DMS79 treated with DMSO at 0.1 percent for 48 hours (cell line): ENCODE data around the gene SLC25A33.

Experiments
- DNase-seq: peaks from one replicate; lab custom pipeline; 2025; lab: John Stamatoyannopoulos, UW

The SLC25A33 gene

DNA sequence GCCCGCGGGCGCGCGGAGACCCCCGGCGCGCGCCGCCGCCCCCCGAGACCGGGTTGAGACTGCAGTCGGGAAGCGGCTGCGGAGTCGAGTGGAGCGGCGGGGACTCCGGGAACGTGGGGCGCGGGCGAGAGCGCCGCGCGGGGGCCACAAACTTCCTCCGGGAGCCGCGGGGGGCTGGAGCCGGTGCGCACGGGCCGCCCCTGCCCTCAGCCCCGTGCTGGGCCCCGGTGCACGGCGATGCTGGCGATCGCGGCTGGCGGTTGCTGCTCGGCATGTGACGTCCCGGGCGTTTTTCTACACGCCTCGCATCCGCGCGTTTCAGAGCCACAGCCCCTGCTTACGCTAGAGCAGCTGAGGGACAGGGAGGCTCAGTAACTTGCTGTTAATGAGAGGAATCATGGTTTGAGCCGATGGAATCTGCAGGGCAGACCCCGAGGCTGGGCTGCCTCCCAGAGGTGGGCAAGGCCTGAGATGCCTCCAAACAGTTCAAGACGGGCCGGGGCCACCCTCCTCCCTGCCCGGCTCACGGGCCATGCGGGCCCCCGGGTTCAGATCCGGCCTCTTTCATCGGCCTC lies 50.0 kb downstream of the SLC25A33 start:
- peak; percentile 12 for DNase-seq

GRCh38 chr1:9589719-9590157 lies 50.5 kb downstream of the SLC25A33 start:
- DNase-seq, result no peak

GRCh38 chr1:9590201-9590600 lies 50.9 kb downstream of the SLC25A33 start:
- no peak for DNase-seq

GRCh38 chr1:9590945-9591668 lies 51.8 kb downstream of the SLC25A33 start:
- no peak for DNase-seq

GRCh38 chr1:9591669-9592509 lies 52.6 kb downstream of the SLC25A33 start:
- no peak for DNase-seq

DNA sequence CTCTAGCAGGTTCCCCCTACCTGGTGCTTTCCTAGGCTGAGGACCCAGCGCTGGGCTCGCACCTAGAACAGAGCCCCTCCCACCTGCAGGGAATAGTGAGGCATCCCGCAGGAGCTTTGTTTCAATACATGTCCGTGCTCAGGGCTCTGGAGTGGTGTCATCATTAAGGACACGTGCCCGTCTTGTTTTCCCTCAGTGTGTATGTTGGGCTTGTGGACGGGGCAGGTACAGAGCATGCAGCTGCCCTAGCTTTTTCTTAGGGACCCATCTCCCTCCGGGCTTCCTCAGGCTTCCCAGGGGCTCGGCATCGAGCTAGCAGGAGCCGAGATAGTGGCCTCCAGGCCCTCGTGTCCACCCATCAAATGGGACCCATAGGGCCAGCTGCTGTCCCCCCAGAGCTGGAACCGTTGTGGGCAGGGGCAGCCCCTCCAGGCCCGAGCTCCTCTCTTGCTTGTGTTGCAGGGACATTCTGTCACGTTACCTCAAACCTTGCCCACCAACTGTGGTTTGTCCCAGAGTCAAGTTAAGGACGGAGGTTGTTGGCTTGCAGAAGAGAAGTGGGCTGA lies 53.3 kb downstream of the SLC25A33 start:
- no peak for DNase-seq

DNA sequence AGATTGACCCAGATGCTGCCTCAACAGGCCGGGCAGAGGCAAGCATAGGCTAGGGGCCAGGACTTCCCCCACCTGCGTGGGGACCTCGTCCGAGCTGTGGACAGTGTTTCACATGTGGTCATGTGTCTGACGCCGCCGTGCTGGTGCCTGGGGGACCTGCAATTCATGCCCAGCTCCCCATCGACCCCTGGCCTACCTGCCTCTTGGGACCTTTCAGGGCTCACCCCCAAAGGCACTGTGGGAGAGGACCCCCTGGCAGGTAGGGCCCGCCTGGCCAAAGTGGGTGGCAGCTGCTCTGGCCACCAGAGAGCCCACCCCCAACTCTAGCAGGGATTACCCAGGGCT lies 53.9 kb downstream of the SLC25A33 start:
- DNase-seq, result no peak

- no peak for DNase-seq
These were observed 54.5 kb downstream of the SLC25A33 start for GRCh38 chr1:9593492-9594465.

DNA sequence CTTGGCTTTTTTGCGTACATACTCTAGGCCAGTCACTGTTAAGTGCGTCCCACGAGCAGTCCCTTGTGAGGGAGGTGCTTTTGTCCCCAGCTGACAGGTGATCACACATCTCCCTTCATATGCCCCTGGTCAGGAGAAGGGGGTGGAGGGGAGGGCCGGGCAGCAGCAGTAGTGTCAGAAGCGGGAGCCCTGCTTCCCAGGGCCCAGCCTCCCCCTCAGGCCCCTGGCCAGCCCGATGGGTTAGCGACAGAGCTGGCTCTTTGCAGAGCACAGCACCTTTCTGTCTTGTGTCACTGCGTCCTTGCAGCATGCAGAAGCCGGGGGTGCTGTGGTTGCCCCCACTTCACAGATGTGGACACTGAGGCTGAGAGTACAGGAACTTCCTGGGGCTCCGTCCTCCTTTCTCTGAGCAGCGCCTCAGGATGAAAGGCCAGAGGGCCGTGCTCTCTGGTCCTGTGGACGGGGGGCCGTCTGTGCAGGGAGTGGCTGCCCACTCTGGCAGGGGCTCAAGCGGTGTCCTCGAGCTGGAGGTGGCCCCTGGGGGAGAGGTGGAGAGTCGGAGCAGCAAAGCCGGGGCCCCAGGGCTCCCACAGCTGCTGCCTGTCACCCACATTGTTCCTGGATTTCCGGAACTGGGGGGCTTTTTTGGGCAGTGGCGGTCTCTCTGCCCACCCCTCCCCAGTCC lies 55.3 kb downstream of the SLC25A33 start:
- no peak for DNase-seq

GRCh38 chr1:9595156-9595967 lies 56.1 kb downstream of the SLC25A33 start:
- DNase-seq, result no peak

DNA sequence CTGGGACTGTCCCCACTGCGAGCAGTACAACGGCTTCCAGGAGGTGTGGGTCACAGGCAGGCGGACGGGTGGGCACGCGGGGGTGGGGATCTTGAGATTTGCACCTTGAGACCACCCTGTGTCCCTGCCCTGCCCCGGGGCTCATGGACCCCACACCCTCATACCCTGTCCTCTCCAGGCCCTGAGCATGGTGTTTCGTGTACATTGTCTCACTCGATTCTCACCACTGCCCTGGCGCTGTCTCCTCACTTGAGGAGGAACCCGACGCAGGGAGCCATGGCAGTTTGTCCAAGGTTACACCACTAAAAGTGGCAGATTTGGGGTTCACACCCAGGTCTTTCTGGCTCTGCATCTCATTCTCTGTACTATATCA lies 56.7 kb downstream of the SLC25A33 start:
- DNase-seq, result no peak

DNA sequence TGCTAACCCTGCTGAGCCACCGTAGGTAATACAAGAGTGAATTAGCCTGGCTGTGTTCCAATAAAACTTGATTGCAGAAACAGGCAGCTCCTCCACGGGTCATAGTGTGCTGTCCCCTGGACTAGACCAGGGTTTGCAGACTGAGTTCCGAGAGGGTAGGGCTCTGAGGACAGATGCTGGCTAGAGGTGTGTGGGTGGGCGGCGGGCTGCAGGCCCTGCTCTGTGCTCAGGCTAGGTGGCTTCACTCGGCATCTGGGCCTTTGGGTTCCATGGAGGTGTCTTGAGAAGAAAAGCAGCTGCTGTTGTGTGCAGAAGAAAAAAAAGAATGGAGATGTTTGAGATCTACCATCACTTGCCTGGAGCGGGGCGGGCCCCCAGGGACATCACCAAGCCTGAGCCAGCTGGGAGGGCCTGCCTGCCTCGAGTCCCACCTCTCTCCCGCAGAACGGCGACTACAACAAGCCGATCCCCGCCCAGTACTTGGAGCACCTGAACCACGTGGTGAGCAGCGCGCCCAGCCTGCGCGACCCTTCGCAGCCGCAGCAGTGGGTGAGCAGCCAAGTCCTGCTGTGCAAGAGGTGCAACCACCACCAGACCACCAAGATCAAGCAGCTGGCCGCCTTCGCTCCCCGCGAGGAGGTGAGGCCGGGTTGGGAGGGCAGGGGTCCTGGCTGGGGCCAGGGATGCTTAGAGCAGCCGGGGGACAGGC lies 57.3 kb downstream of the SLC25A33 start:
- peak; percentile 28 for DNase-seq

- no peak for DNase-seq
These were observed 58.4 kb downstream of the SLC25A33 start for GRCh38 chr1:9597361-9598315.

- DNase-seq, result no peak
These were observed 59.0 kb downstream of the SLC25A33 start for GRCh38 chr1:9598316-9598700.

DNA sequence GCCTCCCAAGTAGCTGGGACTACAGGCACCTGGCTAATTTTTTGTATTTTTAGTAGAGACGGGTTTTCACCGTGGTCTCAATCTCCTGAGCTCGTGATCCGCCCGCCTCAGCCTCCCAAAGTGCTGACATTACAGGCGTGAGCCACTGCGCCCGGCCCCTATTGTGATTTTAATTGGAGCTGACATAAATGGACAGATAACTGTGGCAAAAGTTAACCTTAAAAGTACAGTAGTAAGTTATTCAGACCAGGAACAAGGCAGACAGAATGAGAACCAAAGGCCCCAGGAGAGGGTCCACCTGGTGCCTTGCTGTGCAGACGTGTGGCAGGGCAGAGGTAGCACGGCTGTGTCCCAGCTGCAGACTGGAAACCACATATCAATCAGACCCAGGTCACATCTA lies 60.5 kb downstream of the SLC25A33 start:
- DNase-seq, result no peak

DNA sequence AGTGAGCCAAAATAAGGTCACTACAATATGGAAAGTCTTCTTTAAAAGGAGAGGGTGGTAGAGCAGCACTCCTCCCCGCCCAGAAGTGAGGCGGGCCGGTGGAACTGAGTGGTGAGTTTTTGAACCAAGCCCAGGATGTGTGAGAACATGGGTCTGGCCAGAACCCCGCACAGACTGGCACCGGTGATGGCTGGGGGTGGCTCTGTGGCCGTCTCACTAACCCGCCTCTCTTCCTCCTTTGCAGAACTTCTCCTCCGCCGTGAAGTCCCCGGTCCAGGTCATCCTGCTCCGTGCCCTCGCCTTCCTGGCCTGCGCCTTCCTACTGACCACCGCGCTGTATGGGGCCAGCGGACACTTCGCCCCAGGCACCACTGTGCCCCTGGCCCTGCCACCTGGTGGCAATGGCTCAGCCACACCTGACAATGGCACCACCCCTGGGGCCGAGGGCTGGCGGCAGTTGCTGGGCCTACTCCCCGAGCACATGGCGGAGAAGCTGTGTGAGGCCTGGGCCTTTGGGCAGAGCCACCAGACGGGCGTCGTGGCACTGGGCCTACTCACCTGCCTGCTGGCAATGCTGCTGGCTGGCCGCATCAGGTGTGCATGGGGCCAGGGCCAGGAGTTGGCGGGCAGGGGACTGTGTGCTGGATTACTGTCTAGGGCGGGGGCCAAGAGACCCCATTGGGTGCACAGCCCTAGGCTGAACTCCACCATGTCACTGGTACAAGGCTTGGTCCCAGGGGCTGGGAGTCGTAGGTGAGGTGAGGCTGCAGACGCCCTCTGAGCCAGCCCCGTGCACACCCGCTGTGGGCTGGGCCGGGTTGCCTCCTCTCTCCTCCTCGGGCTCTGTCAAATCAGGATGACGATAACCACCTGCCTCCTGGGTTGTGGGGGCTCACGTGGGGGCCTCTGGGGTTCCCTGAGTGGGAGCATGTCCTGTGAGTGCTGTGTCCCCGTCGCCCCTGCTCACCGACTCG lies 61.9 kb downstream of the SLC25A33 start:
- DNase-seq, result no peak
